Stomach (tissue), 9 donors: ENCODE measurements around the gene HES5. TPM values are rescaled to one million over a fixed set of nuclear protein-coding genes. Genes with fewer than 3 reads are reported as not detected.

Experiments used
- DNase-seq, 2 donors: peaks; one replicate each; pipeline versions ENCODE4 v3.0.0 to v3.0.0-alpha.2; 2013 to 2019
- H3K27ac ChIP-seq, 5 donors: fragments of 200-600 bp in 4 of 5; sonication (generic) in 4 of 5; one replicate each; pipeline ENCODE4 v1.5.1; 2013 to 2019; ENCODE audit warnings: mild to moderate bottlenecking in 1 of 5, moderate library complexity in 1 of 5
- H3K27me3 ChIP-seq, 3 donors: fragments of 200-600 bp; sonication (generic); one replicate each; pipeline ENCODE4 v1.5.1; 2017 to 2019; ENCODE audit warnings: mixed run types in 1 of 3
- H3K36me3 ChIP-seq, 4 donors: fragments of 200-600 bp; sonication (generic); 1 replicate in 3 of 4; 2 replicates in 1 of 4; pipeline ENCODE4 v1.5.1; 2016 to 2019
- H3K4me1 ChIP-seq, 4 donors: fragments of 200-600 bp; sonication (generic); one replicate each; pipeline ENCODE4 v1.5.1; 2016 to 2019
- H3K4me3 ChIP-seq, 4 donors: fragments of 200-600 bp; sonication (generic) in 3 of 4; one replicate each; pipeline ENCODE4 v1.5.1; 2016 to 2019; ENCODE audit warnings: mild to moderate bottlenecking in 1 of 4
- H3K9me3 ChIP-seq, 4 donors: fragments of 200-600 bp; sonication (generic); one replicate each; pipeline ENCODE4 v1.5.1; 2016 to 2019
- EP300 ChIP-seq: sonication (generic); formaldehyde crosslinking; IDR thresholded peaks from one replicate; pipeline ENCODE4 v1.6.1; 2017; ENCODE audit warnings: antibody characterized with exemption
- POLR2A ChIP-seq, 4 donors: fragments of 450-650 bp; IDR thresholded peaks; one replicate each; pipeline ENCODE4 v1.6.1; 2016; ENCODE audit warnings: antibody characterized with exemption in 4 of 4, control low read depth in 2 of 4, mild to moderate bottlenecking in 1 of 4, moderate library complexity in 1 of 4
- POLR2AphosphoS5 ChIP-seq, 3 donors: sonication (generic); formaldehyde crosslinking; IDR thresholded peaks; one replicate each; pipeline ENCODE4 v1.6.1; 2016; ENCODE audit warnings: antibody characterized with exemption in 3 of 3
- WGBS, 5 donors: extraction: QIAGEN DNeasy Blood & Tissue Kit in 3 of 5; methylation state at CpG; one replicate each; pipeline versions ENCODE4 v1.1.5 to v1.1.7; 2013 to 2018; 5-methylcytosine and 5-hydroxymethylcytosine counted together
- intact Hi-C: fragments of 100-400 bp; cut with DNase I; formaldehyde crosslinking; loops from one replicate; pipeline ENCODE4 v1.15.1; 2023; ENCODE audit warnings: low total_unique reads
- polyA plus RNA-seq, 3 donors: library from polyadenylated mRNA; stranded (reverse); fragments of 200-250 nt; gene quantifications; one replicate each; pipeline ENCODE4 v1.2.3, GENCODE V29; 2013
- total RNA-seq, 5 donors: library from RNA; depleted of rRNA; stranded (reverse); fragments of >200 nt; gene quantifications; one replicate each; pipeline versions ENCODE4 v1.1.0 to v1.2.3, GENCODE V29; 2014 to 2016
- TF ChIP-seq, protein P1 (sequence below), 7 experiments: fragments of 450-650 bp in 4 of 7; fragments of 200-600 bp in 3 of 7; sonication (generic) in 3 of 7; IDR thresholded peaks; one replicate each; pipeline ENCODE4 v1.5.1; 2016 to 2019; ENCODE audit warnings: antibody characterized with exemption in 7 of 7, control low read depth in 2 of 7, mild to moderate bottlenecking in 1 of 7
- donor health status: healthy with polysubstance abuse.
- donor health status: Bipolar disorder and iron deficiency.
- donor health status: healthy.

HES5 gene
- total and polyA plus RNA-seq, 8 donors: 0.25 to 9.6 TPM; not detected in 6

DNA sequence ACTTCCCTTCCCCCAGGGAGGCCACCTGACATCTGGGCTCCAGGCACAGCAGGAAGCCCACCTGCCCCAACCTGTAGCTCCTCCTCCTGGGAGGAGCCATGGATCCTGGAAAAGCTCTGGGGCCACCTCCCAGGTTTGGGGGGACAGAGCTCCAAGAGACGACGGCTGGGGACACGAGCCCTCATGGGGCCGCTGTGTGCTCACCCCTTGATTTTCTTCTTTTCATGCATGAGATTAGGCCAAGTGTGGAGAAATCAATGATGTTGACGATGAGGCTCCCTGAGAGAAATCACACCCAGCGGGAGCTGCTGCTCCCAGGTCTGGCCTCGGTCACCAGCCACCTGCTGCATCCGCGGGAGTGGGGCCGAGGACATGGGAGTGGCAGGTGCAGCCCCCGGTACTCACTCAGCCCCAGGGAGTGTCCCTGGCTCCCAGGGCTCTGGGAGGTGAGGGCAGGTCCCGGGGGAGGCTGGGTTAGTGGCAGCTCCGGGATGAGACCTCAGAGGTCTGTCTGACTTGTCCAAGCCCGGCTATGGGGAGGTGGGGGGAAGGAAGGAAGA is 34.8 kb upstream of the HES5 start:
- no peak overlapping the region for H3K27ac ChIP-seq
- DNase-seq: peak in 1 of 2 donors; percentile 58
- H3K27me3 ChIP-seq: peaks cover 0 to 29% (median 0%) of the 10 kb centered on the region in 3 donors
- intact Hi-C loops: no loop called here
- TF ChIP-seq, protein P1, sequence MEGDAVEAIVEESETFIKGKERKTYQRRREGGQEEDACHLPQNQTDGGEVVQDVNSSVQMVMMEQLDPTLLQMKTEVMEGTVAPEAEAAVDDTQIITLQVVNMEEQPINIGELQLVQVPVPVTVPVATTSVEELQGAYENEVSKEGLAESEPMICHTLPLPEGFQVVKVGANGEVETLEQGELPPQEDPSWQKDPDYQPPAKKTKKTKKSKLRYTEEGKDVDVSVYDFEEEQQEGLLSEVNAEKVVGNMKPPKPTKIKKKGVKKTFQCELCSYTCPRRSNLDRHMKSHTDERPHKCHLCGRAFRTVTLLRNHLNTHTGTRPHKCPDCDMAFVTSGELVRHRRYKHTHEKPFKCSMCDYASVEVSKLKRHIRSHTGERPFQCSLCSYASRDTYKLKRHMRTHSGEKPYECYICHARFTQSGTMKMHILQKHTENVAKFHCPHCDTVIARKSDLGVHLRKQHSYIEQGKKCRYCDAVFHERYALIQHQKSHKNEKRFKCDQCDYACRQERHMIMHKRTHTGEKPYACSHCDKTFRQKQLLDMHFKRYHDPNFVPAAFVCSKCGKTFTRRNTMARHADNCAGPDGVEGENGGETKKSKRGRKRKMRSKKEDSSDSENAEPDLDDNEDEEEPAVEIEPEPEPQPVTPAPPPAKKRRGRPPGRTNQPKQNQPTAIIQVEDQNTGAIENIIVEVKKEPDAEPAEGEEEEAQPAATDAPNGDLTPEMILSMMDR (IDR thresholded peaks at IDR 0.05): no peak
- TF ChIP-seq POLR2AphosphoS5 (IDR thresholded peaks at IDR 0.05): no peak
- no peak for TF ChIP-seq EP300
- no peak for TF ChIP-seq POLR2A (IDR thresholded peaks at IDR 0.05)
- no peaks in the 10 kb centered on the region for H3K9me3 ChIP-seq
- H3K4me1 ChIP-seq: peaks cover 5 to 14% (median 11%) of the 10 kb centered on the region in 4 donors
- H3K4me3 ChIP-seq: no peak overlapping the region
- peaks cover 20 to 43% (median 41%) of the 10 kb centered on the region in 4 donors for H3K36me3 ChIP-seq
- WGBS, 5 donors: 24 to 48% (median 38%) methylated on average over 13 to 14 of the region's 14 CpGs

DNA sequence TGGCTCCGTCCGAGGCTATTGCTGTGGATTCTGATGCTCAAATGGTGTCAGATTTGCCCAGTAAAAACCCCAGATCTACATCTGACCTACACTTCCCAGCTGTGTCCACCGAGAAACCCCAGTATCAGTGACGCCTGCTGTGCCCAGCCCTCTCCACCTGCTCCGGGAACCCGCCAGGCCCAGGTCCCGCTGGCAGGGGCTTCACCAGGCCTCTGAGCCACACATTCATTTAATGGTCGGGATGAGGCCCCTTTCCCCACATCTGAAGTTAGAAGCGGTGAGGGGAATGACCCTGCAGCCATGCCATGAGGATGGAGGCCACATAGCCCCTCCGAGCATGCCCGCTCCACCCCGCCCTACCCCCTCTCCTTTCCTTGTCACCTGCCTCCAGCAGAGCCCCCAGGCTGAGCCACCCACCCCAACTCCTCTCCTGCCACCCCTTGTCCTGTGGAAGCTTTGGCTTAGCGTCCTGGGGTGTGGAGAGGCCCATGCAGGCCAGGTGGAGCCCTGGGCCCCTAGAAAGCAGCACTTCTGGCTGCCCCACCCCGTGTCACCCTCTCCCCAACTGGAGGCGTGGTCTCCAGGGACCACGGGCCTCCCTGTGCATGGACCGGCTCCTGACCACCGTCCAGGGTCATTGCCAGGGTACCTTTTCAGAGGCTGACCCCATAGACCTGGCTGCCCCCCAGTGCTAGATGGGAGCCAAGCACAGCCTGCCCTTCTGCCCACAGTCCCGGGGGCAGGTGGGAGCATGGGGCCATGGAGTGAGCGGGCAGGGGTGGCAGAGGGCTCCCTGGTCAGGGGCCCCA is 34.1 kb upstream of the HES5 start:
- Histone ChIP-seq H3K27ac (no peak overlapping the region), H3K27me3 (peaks cover 0 to 27% (median 0%) of the 10 kb centered on the region in 3 donors), H3K9me3 (no peaks in the 10 kb centered on the region), H3K36me3 (peaks cover 23 to 50% (median 47%) of the 10 kb centered on the region in 4 donors), H3K4me3 (no peak overlapping the region), H3K4me1 (peaks cover 10 to 20% (median 17%) of the 10 kb centered on the region in 4 donors)
- no peak for TF ChIP-seq EP300
- TF ChIP-seq POLR2AphosphoS5 (IDR thresholded peaks at IDR 0.05): no peak
- TF ChIP-seq POLR2A (IDR thresholded peaks at IDR 0.05): no peak
- TF ChIP-seq, protein P1 (IDR thresholded peaks at IDR 0.05): no peak
- intact Hi-C loops: no loop called here
- WGBS, 5 donors: 68 to 84% (median 71%) methylated on average over 17 to 20 of the region's 20 CpGs
- DNase-seq: no peak

DNA sequence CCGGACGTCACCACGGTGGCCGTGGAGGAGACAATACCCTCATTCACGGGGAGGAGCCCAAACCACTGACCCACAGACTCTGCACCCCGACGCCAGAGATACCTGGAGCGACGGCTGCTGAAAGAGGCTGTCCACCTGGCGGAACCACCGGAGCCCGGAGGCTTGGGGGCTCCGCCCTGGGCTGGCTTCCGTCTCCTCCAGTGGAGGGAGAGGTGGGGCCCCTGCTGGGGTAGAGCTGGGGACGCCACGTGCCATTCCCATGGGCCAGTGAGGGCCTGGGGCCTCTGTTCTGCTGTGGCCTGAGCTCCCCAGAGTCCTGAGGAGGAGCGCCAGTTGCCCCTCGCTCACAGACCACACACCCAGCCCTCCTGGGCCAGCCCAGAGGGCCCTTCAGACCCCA is 33.1 kb upstream of the HES5 start:
- WGBS, 5 donors: 74 to 83% (median 79%) methylated on average over 13 to 18 of the region's 18 CpGs

More for the DNA sequence above, 33.1 kb upstream of the HES5 start:
- no peaks in the 10 kb centered on the region for H3K9me3 ChIP-seq
- no peak overlapping the region for H3K4me3 ChIP-seq
- H3K27ac ChIP-seq: no peak overlapping the region
- intact Hi-C loops: no loop called here
- H3K4me1 ChIP-seq: peaks cover 13 to 30% (median 27%) of the 10 kb centered on the region in 4 donors
- peaks cover 0 to 22% (median 0%) of the 10 kb centered on the region in 3 donors for H3K27me3 ChIP-seq
- DNase-seq: peak in 1 of 2 donors; percentile 69
- H3K36me3 ChIP-seq: peaks cover 31 to 60% (median 58%) of the 10 kb centered on the region in 4 donors
- TF ChIP-seq, protein P1 (IDR thresholded peaks at IDR 0.05): no peak
- no peak for TF ChIP-seq POLR2AphosphoS5 (IDR thresholded peaks at IDR 0.05)
- no peak for TF ChIP-seq POLR2A (IDR thresholded peaks at IDR 0.05)
- TF ChIP-seq EP300: no peak
